Esophagus mucosa (tissue), 1 donor: ENCODE results near the gene BRINP2. TPM values are rescaled to one million over a fixed set of nuclear protein-coding genes. Genes with fewer than 3 reads are reported as not detected.
A peak's percentile ranks its signal among the peaks of the same experiment; 100 is the strongest.

Source experiments
- ATAC-seq: fragments of 200-7000 bp; cut with Tn5 transposase; one replicate; pipeline ENCODE4 v1.9.1; 2020
- total RNA-seq: library from RNA; stranded (reverse); gene quantifications from one replicate; pipeline ENCODE4 v1.2.4, GENCODE V29; 2023
- donor health status: DM: yes; HTN: yes; CAD: no.

BRINP2 gene
- total RNA-seq, 1 donor from 2014 or later = not detected

- no peak for ATAC-seq
Measured at GRCh38 chr1:177164380-177165068, 6.2 kb upstream of the BRINP2 start, which contains the start of gene ASTN1. Gene ASTN1 (minus strand): TSS chr1:177164712. CDS start chr1:177164676, 36 bp downstream.

- no peak for ATAC-seq
Measured at GRCh38 chr1:177165069-177165439, 5.7 kb upstream of the BRINP2 start.

GRCh38 chr1:177171536-177172123, 872 bp downstream of the BRINP2 start:
- no peak for ATAC-seq

GRCh38 chr1:177172272-177172671, 1.5 kb downstream of the BRINP2 start:
- ATAC-seq = no peak

GRCh38 chr1:177172866-177173265, 2.1 kb downstream of the BRINP2 start:
- ATAC-seq = no peak

GRCh38 chr1:177173976-177174375, 3.2 kb downstream of the BRINP2 start:
- ATAC-seq = no peak

- ATAC-seq = no peak
Measured at GRCh38 chr1:177174921-177175634, 4.3 kb downstream of the BRINP2 start.

- ATAC-seq = peak; percentile 8
Measured at GRCh38 chr1:177181280-177181630, 10.5 kb downstream of the BRINP2 start.

- peak; percentile 59 for ATAC-seq
Measured at GRCh38 chr1:177181631-177182291, 11.0 kb downstream of the BRINP2 start.

GRCh38 chr1:177183836-177184235, 13.1 kb downstream of the BRINP2 start:
- no peak for ATAC-seq

- ATAC-seq = no peak
Measured at GRCh38 chr1:177185209-177185608, 14.5 kb downstream of the BRINP2 start.

GRCh38 chr1:177186639-177187038, 15.9 kb downstream of the BRINP2 start:
- ATAC-seq = no peak

- no peak for ATAC-seq
Measured at GRCh38 chr1:177190308-177190970, 19.7 kb downstream of the BRINP2 start.

GRCh38 chr1:177198243-177198642, 27.5 kb downstream of the BRINP2 start:
- no peak for ATAC-seq

- ATAC-seq = no peak
Measured at GRCh38 chr1:177200290-177200689, 29.5 kb downstream of the BRINP2 start.

GRCh38 chr1:177206831-177207355, 36.1 kb downstream of the BRINP2 start:
- no peak for ATAC-seq

GRCh38 chr1:177208920-177209319, 38.2 kb downstream of the BRINP2 start:
- no peak for ATAC-seq

GRCh38 chr1:177209357-177209756, 38.6 kb downstream of the BRINP2 start:
- ATAC-seq = peak; percentile 99

- no peak for ATAC-seq
Measured at GRCh38 chr1:177210071-177210470, 39.3 kb downstream of the BRINP2 start.

GRCh38 chr1:177211231-177211630, 40.5 kb downstream of the BRINP2 start:
- no peak for ATAC-seq

- no peak for ATAC-seq
Measured at GRCh38 chr1:177216587-177217202, 45.9 kb downstream of the BRINP2 start.
